Neuronal stem cell (in vitro differentiated cells): ENCODE data around the gene PABPC4L.

Experiments
- DNase-seq: peaks from one replicate; pipeline ENCODE4 v3.0.0-alpha.2; 2013; ENCODE audit warnings: low spot score
- H2AFZ ChIP-seq: one replicate; pipeline ENCODE4 v1.6.1; 2013; ENCODE audit warnings: mild to moderate bottlenecking, low read length, inconsistent platforms
- H2AK5ac ChIP-seq: 2 replicates; pipeline ENCODE4 v1.6.1; 2013; ENCODE audit warnings: low read depth, mild to moderate bottlenecking, inconsistent platforms, low read length, moderate library complexity, mixed read lengths
- H2BK120ac ChIP-seq: 2 replicates; pipeline ENCODE4 v1.6.1; 2013; ENCODE audit warnings: low read depth, mild to moderate bottlenecking, inconsistent platforms, low read length, moderate library complexity, mixed read lengths
- H2BK12ac ChIP-seq: one replicate; pipeline ENCODE4 v1.6.1; 2013; ENCODE audit warnings: low read length, inconsistent platforms
- H2BK15ac ChIP-seq: 2 replicates; pipeline ENCODE4 v1.6.1; 2013; ENCODE audit warnings: mild to moderate bottlenecking, low read length, inconsistent platforms, mixed read lengths
- H2BK5ac ChIP-seq: one replicate; pipeline ENCODE4 v1.6.1; 2013; ENCODE audit warnings: inconsistent platforms, mild to moderate bottlenecking, low read length, moderate library complexity
- H3K14ac ChIP-seq: one replicate; pipeline ENCODE4 v1.6.1; 2013; ENCODE audit warnings: low read length, inconsistent platforms
- H3K18ac ChIP-seq: 2 replicates; pipeline ENCODE4 v1.6.1; 2013; ENCODE audit warnings: low read length, inconsistent platforms
- H3K23ac ChIP-seq: 2 replicates; pipeline ENCODE4 v1.6.1; 2013; ENCODE audit warnings: low read depth, mild to moderate bottlenecking, mixed read lengths, low read length, inconsistent platforms; ENCODE audit not compliant: poor library complexity
- H3K27ac ChIP-seq: replicated peaks from 3 replicates; pipeline ENCODE4 v1.5.1; 2013; ENCODE audit warnings: low read length, inconsistent platforms
- H3K27me3 ChIP-seq, 3 experiments: 2 replicates each; pipeline ENCODE4 v1.6.1; 2013; ENCODE audit warnings: low read length in 3 of 3, mild to moderate bottlenecking in 2 of 3, inconsistent platforms in 1 of 3, low read depth in 1 of 3, mixed read lengths in 1 of 3, moderate library complexity in 1 of 3; ENCODE audit not compliant: control insufficient read depth in 3 of 3, insufficient read depth in 3 of 3
- H3K36me3 ChIP-seq, 2 donors: replicated peaks in 1 of 2; 2 replicates each; pipeline ENCODE4 v1.6.1; 2013; ENCODE audit warnings: low read length in 2 of 2; ENCODE audit not compliant: control insufficient read depth in 2 of 2, insufficient read depth in 2 of 2
- H3K4ac ChIP-seq: 2 replicates; pipeline ENCODE4 v1.6.1; 2013; ENCODE audit warnings: inconsistent platforms, mild to moderate bottlenecking, low read length, moderate library complexity
- H3K4me1 ChIP-seq, 2 donors: 1 replicate in 1 of 2; 2 replicates in 1 of 2; pipeline ENCODE4 v1.6.1; 2013; ENCODE audit warnings: low read length in 2 of 2, low read depth in 1 of 2; ENCODE audit not compliant: control insufficient read depth in 2 of 2, insufficient read depth in 1 of 2
- H3K4me2 ChIP-seq: one replicate; pipeline ENCODE4 v1.6.1; 2013; ENCODE audit warnings: mild to moderate bottlenecking, low read length, inconsistent platforms; ENCODE audit not compliant: insufficient read depth, poor library complexity, severe bottlenecking
- H3K4me3 ChIP-seq, 2 donors: 2 replicates each; pipeline ENCODE4 v1.5.1; 2013; ENCODE audit warnings: low read length in 2 of 2, mild to moderate bottlenecking in 2 of 2, inconsistent platforms in 1 of 2, moderate library complexity in 1 of 2
- H3K79me1 ChIP-seq: one replicate; pipeline ENCODE4 v1.6.1; 2013; ENCODE audit warnings: low read depth, mild to moderate bottlenecking, inconsistent platforms, low read length, moderate library complexity
- H3K9ac ChIP-seq: one replicate; pipeline ENCODE4 v1.6.1; 2013; ENCODE audit warnings: mild to moderate bottlenecking, low read depth, low read length, inconsistent platforms; ENCODE audit not compliant: poor library complexity
- H3K9me3 ChIP-seq, 2 donors: replicated peaks in 1 of 2; 2 replicates each; pipeline versions ENCODE3 to v1.6.1; 2013; ENCODE audit warnings: low read length in 2 of 2, mild to moderate bottlenecking in 2 of 2, inconsistent platforms in 1 of 2, low read depth in 1 of 2, mixed read lengths in 1 of 2, moderate library complexity in 1 of 2; ENCODE audit not compliant: control insufficient read depth in 2 of 2, insufficient read depth in 1 of 2
- H4K8ac ChIP-seq: one replicate; pipeline ENCODE4 v1.6.1; 2013; ENCODE audit warnings: low read depth, mild to moderate bottlenecking, inconsistent platforms, low read length, moderate library complexity
- H4K91ac ChIP-seq: one replicate; pipeline ENCODE4 v1.6.1; 2013; ENCODE audit warnings: low read length, low read depth, mild to moderate bottlenecking, inconsistent platforms; ENCODE audit not compliant: poor library complexity
- WGBS, 2 donors: extraction: QIAGEN DNeasy Blood & Tissue Kit; methylation state at CpG; one replicate each; pipeline ENCODE4 v1.1.7; 2013; ENCODE audit warnings: missing lambda C conversion rate in 2 of 2, mixed read lengths in 1 of 2; ENCODE audit not compliant: insufficient read length in 2 of 2, insufficient replicate concordance in 1 of 2; ENCODE audit errors: extremely low coverage in 2 of 2; 5-methylcytosine and 5-hydroxymethylcytosine counted together

The PABPC4L gene

DNA sequence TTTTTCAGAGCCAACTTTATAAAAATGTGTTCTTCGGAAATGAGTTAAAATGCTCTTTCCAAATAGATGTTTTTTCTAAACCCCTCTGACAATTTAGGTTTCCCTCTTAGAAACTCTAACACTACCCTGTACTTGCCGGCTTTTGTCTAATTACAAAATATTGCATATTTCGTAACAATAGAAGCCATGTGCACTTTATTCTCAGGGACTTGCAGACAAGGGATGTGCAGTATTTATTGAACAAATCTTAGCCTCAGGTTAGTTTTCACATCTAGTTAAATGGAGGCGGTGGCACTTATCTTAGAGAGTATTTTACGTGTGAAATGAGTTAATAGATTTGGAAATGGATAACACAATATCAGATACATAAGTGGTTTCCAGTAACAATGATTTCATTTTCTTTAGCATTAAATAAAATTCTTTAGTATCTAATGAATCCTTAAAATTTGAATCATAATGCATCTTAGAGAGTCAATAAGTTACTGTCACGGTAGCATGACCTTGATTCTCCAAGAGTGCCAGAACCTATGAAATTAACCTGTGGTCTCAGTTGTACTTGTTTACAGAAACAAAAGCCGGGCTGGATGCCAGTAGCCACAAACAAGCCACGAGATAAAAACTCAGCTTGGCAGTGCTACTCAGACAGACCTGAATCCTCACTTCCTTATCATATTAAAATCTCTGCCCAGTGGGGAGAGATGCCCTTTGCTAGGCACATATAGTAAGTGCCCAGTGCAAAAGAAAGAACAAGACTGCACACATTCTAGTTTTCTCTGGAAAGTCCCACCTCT, 772 bp upstream of the PABPC4L start:
- no peak overlapping the region for H3K4ac ChIP-seq
- H2BK5ac ChIP-seq: no peak overlapping the region
- no peak overlapping the region for H3K4me3 ChIP-seq
- no peak overlapping the region for H2BK12ac ChIP-seq
- H3K23ac ChIP-seq: no peak overlapping the region
- H2AK5ac ChIP-seq: no peak overlapping the region
- H2AFZ ChIP-seq: peak overlapping the region; percentile 59
- H3K18ac ChIP-seq: no peak overlapping the region
- H4K8ac ChIP-seq: no peak overlapping the region
- DNase-seq: no peak
- no peak overlapping the region for H3K4me2 ChIP-seq
- H2BK15ac ChIP-seq: no peak overlapping the region
- H3K27me3 ChIP-seq: no peaks in the 10 kb centered on the region
- H3K36me3 ChIP-seq: no peaks in the 10 kb centered on the region
- no peak overlapping the region for H2BK120ac ChIP-seq
- no peak overlapping the region for H3K9ac ChIP-seq
- no CpG with 5 or more reads among the region's 8 CpGs for WGBS, 2 donors
- no peak overlapping the region for H4K91ac ChIP-seq
- H3K79me1 ChIP-seq: no peaks in the 10 kb centered on the region
- peaks cover 0 to 7% of the 10 kb centered on the region in 2 donors for H3K4me1 ChIP-seq
- H3K27ac ChIP-seq: no peak overlapping the region
- no peak overlapping the region for H3K14ac ChIP-seq
- peaks cover 3% of the 10 kb centered on the region in 2 donors for H3K9me3 ChIP-seq

DNA sequence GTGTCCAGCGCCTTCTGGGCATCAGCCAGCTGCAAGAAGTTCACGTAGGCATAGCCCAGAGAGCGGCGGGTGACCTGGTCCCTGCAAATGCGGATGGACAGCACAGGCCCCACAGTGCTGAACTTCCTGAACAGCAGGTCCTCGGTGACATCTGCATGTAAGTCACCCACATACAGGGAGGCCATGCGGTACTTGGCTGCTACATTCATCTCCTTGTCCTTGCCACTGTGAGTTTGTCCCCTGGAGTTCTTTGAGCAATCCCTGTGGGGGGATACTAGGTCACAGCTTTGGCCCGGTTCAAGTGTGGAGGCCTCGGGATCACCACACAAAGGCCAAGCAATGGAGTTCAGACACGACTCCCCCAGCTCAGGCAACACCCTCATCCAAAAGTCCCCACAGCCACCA, 776 bp downstream of the PABPC4L start:
- Histone ChIP-seq H2AK5ac (peak overlapping the region; percentile 32), H3K79me1 (no peaks in the 10 kb centered on the region), H3K4me3 (peak overlapping the region in 1 of 2 donors; percentile 82), H3K36me3 (no peaks in the 10 kb centered on the region), H3K9me3 (no peaks in the 10 kb centered on the region), H3K9ac (peak overlapping the region; percentile 64), H2BK15ac (peak overlapping the region; percentile 22), H2BK12ac (no peak overlapping the region), H2BK120ac (no peak overlapping the region), H3K27me3 (no peaks in the 10 kb centered on the region), H3K14ac (no peak overlapping the region), H3K27ac (no peak overlapping the region), H2BK5ac (no peak overlapping the region), H3K23ac (no peak overlapping the region), H3K4ac (no peak overlapping the region), H3K4me1 (peaks cover 0 to 7% of the 10 kb centered on the region in 2 donors), H3K18ac (peak overlapping the region; percentile 96), H4K8ac (no peak overlapping the region), H3K4me2 (peak overlapping the region; percentile 62), H2AFZ (peak overlapping the region; percentile 59), H4K91ac (no peak overlapping the region)
- WGBS, 2 donors: no CpG with 5 or more reads among the region's 10 CpGs
- no peak for DNase-seq

DNA sequence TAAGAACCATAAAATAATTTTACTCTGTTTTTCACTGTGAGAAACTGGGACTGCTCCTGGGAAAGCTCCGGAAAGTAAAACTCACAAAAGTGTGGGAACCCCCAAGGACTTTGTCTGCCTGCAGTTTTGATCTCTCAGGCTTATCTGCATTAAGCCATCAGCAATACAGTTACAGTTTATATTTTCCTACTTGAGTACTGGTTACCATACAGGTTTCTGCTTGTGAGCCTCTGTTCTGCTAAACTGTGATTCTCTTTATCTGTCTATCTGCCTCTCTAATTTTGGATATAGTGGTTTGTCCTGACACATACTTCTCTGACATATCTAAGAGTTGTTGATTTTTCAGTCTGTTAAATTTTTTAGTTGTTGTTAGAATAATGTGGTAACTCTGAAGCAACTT, 11.6 kb downstream of the PABPC4L start:
- no peak overlapping the region for H3K27ac ChIP-seq
- H3K4ac ChIP-seq: no peak overlapping the region
- no peak for DNase-seq
- no peaks in the 10 kb centered on the region for H3K4me1 ChIP-seq
- no peak overlapping the region for H2BK5ac ChIP-seq
- no peak overlapping the region for H2BK120ac ChIP-seq
- H3K27me3 ChIP-seq: no peaks in the 10 kb centered on the region
- no peak overlapping the region for H3K14ac ChIP-seq
- H3K4me2 ChIP-seq: no peak overlapping the region
- H3K36me3 ChIP-seq: no peaks in the 10 kb centered on the region
- no peak overlapping the region for H4K8ac ChIP-seq
- H2BK15ac ChIP-seq: no peak overlapping the region
- no peaks in the 10 kb centered on the region for H3K79me1 ChIP-seq
- no peak overlapping the region for H4K91ac ChIP-seq
- H3K9ac ChIP-seq: no peak overlapping the region
- no CpG with 5 or more reads among the region's 1 CpG for WGBS, 2 donors
- no peak overlapping the region for H2BK12ac ChIP-seq
- H3K18ac ChIP-seq: no peak overlapping the region
- no peak overlapping the region for H3K4me3 ChIP-seq
- H2AFZ ChIP-seq: no peak overlapping the region
- H3K9me3 ChIP-seq: no peaks in the 10 kb centered on the region
- H2AK5ac ChIP-seq: no peak overlapping the region
- H3K23ac ChIP-seq: no peak overlapping the region

DNA sequence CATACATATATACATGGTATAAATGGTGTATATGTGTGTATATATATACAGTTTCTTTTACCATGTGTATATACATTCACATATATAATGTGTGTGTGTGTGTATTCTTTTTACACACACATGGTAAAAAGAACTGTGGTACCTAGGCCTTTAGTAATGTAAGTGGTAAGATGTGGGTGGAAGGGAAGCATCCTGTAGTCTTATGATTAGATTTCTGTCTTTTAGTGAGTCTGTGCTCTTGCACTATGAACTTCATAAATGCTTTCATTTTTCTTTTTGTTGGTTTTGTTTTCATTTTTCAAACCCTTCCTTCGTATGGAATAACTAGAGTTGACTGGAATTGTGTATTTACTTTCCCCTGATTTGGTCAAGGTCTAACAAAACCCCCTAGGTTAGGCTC, 12.1 kb downstream of the PABPC4L start:
- Histone ChIP-seq H3K23ac (no peak overlapping the region), H3K14ac (no peak overlapping the region), H2BK15ac (no peak overlapping the region), H3K27ac (no peak overlapping the region), H4K8ac (no peak overlapping the region), H3K18ac (no peak overlapping the region), H3K4ac (no peak overlapping the region), H3K4me1 (no peaks in the 10 kb centered on the region), H2BK120ac (no peak overlapping the region), H2AFZ (no peak overlapping the region), H3K27me3 (no peaks in the 10 kb centered on the region), H3K4me3 (no peak overlapping the region), H3K4me2 (no peak overlapping the region), H2AK5ac (no peak overlapping the region), H3K36me3 (no peaks in the 10 kb centered on the region), H3K9ac (no peak overlapping the region), H4K91ac (no peak overlapping the region), H2BK5ac (no peak overlapping the region), H3K79me1 (no peaks in the 10 kb centered on the region), H3K9me3 (no peaks in the 10 kb centered on the region), H2BK12ac (no peak overlapping the region)
- DNase-seq: no peak
- no CpG with 5 or more reads among the region's 1 CpG for WGBS, 2 donors
